NCI-H446 (cell line): ENCODE results near the gene SLC7A9.

Experiments
- DNase-seq, 2 experiments: peaks; one replicate each; lab custom pipeline; 2025; lab: John Stamatoyannopoulos, UW

Gene SLC7A9

DNA sequence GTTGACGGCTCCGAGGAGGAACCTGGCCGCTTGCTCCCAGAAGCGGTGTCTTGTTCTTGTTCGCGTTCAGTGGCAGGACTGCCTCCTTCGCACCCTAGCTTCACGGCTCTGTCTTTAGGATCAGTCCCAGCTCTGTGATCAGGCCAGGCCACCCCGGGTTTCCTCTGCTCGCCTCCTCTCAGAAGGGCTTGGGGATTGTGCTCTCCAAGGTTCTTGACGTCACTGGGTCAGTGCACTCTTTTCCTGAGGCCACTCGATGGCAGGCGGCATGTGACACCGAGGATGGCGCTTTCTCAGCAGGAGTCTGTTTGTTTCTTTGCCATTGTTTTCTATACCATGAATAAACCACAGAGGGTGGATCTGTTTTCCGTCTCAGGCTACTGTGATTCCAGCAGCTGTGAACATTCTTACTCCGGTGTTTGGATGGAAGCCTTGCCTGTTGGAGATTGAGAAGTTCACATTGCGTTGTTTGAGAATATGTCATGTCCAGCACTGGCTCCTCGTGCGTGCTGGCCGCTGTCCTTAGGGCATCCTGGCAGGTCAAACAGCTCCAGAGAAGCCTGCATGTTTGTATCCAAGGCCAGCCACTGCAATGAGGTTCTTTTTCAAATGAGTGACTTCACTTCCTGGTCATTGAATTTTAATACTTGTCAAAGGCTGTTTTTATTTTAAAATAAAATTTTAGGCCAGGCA, 44.5 kb downstream of the SLC7A9 start:
- no peak for DNase-seq

DNA sequence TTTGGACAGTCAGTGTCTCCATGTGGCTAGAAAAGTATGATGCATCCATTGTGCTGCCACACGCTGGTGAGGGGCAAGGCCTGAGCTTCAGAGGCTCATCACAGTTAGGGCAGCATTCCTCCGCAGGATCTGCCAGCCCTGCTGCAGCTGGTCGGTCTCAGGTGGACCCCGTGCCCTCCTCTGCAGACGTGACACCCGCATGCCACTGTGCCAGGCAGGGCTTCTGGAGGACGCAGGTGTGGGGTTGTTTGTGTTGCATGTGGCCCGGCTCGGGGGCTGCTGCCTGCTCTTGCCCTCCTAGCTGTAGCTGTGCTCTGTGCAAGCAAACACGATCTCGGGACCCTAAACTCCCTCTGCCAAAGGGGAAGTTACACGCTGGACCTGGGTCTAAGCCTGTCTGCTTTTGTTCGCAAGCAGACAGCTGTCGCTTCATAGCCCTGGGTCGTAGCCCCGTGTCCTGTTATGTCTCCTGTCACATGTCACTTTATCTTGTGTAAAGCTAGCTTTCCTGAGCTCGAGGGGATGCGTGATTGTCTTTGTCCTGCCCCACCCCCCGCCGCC, 45.3 kb downstream of the SLC7A9 start:
- DNase-seq = no peak

DNA sequence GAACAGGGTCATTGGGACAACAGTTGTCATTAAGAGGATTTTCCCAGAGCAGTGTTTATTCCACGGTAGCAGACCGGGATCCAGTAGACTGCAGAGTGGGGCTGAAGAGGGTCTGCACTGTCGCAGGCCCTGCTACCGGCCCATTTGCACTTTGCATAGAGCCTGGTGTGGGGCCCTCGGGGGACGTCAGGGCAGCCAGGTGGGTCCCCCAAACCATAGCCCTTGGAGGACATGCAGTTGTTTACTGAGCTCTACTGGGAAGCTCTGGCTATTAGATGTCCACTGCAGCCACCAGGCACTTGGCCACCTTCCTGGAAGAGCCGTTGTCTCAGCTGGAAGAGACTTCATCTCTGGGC, 45.8 kb downstream of the SLC7A9 start:
- DNase-seq = no peak

DNA sequence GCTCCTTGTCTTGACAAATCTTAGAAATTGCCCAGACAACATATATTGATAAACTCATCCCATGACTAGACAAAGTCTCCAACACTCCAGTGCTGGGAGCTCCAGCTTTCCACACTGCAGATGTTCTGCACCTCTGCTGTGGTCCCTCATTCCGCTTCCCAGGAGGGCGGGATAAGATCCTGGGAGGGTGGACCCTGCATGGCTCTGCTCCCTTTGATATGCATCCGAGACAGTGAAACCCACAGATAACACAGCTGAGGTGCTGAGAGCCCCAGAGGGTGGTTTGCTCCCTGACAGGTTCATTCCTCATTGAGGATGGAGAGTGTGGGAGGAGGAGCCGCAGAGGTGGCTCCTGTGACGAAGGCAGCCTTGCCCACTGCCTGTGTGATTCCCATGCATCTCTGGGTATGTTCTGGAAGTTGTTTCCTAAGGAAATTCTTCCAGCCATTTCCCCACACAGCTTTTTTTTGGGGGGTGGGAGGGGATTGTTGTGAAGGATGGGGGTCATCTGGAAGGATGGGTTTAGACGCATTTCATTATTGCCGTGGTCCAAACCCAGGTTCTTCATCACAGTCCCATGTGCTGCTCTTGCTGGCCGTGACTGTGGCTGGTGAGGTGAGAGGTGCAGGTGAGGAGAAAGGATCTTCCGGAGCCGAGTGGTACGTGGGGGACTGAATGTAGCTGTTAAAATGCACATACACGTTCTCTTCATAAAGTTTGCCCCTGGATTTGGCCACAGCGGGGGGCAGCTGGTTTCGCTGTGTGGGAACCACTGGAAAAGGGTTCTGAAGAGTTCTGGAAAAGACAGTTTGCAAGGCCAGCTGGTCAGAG, 46.4 kb downstream of the SLC7A9 start:
- no peak for DNase-seq

DNA sequence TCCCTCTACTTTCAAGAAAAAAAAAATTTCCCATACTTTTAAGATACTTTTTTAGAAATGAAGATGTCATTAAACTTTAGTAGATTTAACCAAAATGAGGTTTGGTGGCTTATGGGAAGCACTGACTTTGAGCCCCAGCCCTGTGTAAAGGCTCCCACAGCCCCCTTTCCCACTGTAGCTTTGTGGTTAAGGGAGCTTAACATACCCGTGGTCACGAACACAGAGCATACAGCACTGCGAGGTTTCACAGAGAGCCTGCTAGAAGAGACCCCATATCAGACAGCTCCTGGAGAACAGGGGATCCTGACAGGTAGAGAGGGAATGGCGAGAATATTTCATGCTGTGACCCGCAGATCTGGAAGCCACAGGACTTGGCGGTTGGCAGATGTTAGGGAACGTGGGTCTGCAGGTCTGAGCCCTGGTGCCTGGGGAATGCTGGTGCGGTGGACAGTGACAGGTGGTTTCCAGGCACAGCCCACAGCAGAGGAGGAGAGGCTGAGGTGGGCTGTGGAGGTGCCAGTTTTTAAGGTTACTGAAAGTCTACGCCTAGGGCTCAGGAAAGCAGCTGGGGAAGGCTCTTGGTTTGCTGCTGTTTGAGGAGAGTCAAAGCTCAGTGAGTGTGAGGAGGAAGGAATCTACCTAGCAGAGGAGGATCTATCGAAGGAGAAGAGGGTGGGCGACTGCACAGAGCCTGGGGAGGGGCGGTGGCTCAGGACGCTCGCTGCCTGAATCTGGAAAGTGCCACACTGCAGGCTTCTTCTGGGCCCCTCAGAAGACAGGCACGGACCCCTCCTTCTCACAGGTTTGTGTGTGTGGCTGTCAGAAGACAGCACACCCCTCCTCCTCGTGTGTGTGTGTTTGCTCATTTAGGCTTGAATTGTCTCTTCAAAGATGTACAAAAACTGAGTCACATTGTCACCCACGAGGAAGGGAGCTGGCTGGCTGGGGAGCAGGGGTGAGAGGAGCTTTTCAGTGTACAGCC, 49.9 kb downstream of the SLC7A9 start:
- DNase-seq = no peak

DNA sequence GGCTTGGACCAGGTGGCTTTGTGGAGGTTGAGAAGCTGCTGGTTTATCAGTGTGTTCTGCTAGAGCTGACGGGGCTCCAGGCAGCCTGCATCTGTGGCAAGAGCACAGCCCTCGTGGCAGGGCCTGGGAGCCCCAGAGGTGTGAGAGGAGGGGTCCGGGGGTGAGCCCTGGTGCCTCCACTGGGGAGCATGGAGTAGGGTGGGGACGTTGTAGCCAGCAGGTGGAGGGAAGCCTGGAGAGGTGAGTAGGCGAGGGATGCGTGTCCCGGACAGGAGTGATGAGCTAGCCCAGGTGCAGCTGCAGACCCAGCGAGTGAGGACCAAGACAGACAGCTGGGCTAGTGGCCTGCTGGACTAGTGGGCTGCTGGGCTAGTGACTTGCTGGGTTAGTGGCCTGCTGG, 51.0 kb downstream of the SLC7A9 start:
- no peak for DNase-seq

DNA sequence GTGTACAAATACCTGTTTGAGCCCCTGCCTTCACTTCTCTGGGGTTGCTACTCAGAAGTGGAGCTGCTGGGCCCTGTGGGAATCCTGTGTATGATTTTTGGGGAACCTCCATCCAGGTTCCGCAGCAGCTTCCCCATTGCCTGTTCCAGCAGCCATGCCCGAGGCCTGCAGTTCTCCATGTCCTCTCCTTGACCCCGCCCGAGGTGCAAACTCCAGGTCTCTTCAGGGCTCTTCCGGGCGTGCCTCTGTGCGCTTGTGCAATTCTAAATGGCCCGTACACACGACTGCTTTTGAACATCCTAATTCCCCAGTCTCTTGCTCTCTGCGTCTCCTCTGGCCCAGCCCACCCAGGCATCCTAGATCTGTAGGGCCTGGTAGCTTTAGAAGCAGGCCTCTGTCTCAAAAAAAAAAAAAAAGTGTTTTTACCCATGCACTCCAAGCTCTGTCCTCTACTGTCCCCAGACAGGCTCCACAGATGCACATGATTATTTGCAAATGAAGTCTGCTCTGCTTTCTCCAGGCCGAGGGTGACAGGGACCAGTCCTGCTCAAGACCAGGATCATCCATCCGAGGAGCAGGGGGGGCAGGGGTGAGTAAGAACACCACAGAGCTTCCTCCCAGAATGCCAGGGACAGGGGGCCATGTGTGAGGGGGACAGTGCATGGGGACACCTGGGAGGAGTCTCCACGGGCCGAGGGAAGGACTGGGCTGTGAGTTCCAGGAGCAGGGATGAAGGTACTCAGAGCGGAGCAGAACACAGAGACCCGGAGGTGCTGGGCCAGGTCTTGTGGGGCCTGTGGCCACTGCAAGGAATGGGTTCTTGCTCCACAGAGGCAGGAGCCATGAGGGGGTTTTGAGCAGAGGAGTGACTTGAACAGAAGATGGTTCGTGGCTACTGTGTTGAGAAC, 51.7 kb downstream of the SLC7A9 start:
- DNase-seq = no peak

DNA sequence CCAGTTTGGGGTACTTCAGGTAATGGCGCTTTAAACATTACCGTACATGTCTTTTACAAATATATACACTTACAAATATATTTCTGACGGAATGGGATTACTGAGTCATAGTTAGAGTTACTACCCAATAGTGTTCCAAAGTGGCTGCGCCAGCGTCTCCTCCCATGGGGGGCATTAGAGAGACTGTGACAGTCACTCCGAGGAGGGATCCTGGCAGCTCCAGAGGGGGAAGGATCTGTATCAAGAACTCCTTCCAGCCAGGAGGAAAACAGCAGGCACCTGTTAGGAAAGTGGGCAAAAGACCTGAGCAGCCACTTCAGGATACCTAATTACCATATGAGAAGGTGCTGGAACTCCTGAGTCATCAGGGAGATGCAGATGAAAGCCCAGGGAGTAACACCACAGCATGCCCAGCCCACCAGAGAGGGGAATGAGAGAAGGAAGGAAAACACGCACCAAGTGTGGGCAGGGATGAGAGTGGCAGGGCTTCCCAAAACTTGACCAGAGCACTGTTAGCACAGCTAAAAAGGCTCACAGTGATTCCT, 52.9 kb downstream of the SLC7A9 start:
- no peak for DNase-seq

DNA sequence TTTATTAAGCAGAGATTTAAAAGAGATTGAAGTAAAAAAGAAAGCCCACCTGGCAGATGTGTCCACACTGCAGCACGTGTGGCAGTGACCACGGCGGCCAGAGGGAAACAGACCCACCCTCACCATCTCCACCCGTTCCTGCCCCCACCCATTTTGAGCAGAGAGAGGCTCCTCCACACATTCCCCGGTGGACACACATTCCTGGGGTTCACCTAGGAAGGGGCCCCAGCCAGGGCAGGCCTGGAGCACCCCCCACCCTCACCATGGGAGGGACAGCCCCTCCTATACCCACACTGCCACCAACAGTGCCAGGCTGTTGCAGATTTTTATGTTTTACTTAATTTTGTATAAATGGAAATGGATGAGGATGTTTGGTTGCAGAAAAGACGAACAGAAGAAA, 54.9 kb downstream of the SLC7A9 start:
- DNase-seq = no peak

DNA sequence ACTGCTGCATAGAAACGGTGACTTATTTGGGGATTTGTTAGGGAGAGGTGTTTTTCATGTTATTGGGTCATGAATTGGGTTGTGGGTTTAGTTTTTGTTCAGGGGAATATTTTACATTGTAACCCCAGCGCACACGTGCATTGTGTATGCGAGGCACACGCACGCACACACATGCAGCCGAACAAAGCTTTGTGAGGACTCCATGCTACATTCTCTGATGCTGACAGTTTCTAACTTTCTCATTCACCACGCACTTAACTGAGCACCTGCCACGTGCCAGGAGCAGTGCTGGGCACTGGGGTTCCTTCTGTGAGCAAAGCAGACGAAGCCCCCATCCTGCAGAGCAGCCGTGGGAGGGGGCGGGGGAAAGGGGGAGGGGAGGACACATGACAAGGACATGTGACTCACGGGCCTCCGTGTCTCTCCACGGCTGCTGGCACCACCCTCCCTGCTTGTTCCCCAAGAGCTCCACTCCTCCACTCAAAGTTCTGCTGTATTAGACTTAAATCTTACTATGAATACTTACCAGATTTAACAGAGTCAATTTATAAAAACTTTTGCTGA, 55.6 kb downstream of the SLC7A9 start:
- no peak for DNase-seq

DNA sequence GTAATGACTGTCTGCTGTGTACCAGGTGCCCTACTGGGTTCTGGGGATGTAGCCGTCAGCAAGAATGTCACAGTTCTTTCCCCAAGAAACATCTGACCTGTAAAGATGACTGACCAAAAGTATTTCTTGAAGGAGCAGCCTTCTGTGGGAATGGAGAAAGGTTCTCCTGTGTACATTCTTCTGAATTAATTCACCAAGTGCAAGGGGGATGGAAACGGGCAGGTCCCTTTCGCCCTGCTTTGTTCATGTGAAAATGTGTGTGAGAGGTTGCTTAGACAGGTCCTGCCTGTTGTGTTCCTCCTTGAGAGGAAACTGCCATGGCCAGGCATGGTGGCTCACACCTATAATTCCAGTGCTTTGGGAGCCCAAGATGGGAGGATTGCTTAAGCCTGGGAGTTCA, 57.0 kb downstream of the SLC7A9 start:
- DNase-seq = no peak

DNA sequence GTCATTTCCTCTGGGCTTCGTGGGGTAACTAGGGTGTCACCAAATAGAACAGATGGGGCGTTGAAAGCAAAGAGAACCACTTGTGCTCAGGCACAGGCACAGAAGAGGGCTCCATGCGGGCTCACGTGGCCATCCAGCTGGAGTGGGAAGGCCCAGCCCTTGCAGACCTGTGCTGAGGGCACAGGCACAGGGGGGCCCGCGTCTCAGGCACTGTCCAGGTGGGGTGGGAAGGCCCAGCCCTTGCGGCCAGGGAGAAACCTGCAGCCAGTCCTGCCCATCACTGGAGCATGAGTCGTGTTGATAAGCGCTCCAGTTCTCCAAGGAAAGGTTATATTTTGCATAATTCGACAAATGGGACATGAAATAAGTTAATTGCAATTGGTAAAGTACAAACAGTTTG, 57.5 kb downstream of the SLC7A9 start:
- DNase-seq = no peak

DNA sequence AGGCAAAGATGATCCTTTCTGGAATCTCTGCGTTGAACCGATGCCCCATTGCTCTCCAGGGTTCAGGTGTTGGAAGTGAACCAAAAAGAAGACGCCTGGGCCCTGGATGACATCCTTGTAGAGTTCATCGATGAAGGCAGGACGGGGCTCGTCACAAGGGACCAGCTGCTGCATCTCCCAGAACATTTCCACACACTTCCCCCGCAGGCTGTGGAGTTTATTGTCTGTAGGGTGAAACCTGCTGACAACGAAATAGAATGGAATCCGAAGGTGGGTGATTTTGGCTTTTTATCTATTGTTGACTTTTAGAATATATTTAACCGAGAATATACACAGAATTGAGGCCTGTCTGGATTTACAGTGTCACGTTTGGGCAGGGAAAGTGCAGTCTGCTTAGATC, 58.4 kb downstream of the SLC7A9 start:
- DNase-seq = no peak

DNA sequence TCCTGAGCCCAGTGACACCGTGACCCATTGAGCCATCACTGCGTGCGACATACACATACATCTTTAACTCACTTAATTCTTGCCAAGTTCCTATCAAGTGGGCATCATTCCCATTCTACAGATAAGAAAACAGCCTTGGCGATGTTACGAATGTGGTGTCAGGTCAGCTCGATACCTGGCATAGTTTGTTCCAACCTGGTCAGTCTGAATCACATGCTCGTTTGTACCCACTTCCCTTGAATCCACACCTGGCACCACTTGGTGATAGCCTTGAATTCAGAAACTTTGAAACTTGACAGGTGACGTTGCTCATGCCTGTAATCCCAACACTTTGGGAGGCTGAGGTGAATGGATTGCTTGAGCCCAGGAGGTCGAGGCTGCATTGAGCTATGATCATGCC, 59.1 kb downstream of the SLC7A9 start:
- DNase-seq = no peak

DNA sequence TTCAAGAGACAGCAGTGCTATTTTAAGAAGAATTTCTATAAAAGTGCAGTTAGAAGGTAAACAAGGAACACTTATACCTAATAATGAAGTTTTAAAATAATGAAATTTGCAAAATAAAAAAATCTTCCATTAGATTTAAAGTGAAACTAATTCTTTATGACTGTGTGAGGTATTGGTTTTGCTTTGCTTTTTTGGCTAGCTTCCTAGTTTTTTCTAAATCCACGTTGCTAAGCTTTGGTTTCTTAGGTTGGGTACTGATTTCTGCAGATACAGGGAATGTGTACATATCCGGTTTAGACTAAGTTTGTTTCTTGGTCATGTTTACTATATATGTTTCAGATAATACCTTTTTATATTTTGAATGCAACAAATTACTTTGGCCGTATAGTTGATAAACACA, 59.8 kb downstream of the SLC7A9 start:
- no peak for DNase-seq

DNA sequence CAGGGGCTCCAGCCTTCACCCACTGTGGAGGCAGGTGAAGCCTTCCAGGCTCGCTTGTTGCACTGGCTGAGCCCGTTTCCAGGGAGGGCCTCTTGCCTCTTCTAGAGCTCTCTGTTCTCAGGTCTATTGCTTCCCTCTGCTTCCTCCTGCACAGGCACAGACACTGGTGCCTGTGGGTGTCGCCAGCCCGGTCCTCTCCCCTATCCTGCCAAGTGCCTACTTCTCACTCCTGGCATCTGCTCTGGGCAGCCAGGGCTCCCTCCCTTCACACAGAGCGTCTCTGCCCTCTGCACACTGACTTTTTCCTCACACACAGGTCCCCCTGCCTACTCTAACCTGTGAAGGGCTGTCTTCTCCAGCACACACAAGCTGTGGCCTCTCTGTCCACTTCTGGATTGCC, 60.3 kb downstream of the SLC7A9 start:
- no peak for DNase-seq

DNA sequence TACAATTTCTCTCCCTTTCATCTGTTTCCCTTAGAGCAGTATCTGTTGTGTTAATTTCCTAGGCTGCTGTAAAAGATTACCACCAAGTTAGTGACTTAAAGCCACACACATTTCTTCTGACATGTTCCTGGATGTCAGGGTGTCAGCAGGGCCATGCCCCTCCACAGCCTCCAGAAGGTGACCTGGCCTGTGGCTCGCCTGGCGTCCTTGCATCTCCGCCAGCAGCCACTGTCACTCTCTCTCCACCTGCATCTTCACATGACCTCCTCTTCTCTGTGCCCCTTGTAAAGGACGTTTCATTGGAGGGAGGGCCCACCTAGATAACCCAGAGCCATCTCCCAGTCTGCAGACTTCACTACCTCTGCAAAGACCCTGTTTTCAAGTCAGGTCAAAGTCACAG, 61.3 kb downstream of the SLC7A9 start:
- DNase-seq = no peak

DNA sequence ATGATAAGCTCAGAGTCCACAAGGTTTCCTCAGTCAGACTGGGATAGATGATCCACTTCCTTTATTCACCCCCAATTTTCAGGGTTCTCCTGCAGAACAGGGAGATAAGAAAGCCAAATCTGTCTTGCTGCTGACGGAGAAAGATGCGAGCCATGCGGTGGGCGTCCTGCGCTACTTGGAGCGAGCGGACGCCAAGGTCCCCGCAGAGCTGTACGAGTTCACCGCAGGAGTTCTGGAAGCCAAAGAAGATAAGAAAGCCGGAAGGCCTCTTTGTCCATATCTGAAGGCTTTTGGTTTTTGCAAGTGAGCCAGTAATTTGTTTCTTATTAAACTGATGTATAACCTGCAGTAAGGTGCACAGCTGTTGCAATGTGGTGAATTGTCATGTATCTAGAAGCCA, 66.7 kb downstream of the SLC7A9 start:
- DNase-seq = no peak

DNA sequence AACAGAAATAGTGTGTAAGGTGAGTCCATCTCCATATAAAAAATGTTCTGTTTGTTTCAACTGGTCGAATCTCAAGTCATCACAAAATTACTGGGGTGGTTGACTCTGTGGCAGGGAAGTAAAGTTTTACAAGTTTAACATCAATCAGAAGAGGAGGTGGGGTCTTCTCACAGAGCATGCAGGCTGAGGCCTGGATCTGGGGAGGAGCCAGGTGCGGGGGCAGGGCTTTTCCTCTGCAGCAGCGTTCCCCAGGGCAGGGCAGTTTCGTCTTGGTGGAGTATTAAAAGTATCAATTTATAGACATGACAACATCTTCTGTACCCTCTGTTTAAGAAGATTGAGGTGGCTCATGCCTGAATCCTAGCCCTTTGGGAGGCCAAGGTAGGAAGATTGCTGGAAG, 68.8 kb downstream of the SLC7A9 start:
- no peak for DNase-seq

DNA sequence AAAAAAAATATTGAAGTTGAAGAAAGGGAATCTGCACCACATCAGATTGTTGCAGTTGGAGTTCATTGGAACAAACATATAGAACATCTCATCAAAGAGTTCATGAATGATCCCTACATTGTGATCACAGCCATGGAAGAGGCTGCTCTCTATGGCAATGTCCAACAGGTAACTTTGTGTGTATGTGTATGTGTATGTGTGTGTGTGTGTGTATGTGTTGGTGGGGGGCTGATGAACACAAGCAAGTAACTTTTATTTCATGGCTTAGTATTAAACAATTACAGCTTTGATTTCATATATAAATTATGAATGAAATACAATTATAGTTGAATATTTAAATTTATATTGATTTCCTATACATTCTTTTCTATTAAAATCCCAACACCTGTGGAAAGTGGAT, 69.4 kb downstream of the SLC7A9 start:
- DNase-seq = no peak

DNA sequence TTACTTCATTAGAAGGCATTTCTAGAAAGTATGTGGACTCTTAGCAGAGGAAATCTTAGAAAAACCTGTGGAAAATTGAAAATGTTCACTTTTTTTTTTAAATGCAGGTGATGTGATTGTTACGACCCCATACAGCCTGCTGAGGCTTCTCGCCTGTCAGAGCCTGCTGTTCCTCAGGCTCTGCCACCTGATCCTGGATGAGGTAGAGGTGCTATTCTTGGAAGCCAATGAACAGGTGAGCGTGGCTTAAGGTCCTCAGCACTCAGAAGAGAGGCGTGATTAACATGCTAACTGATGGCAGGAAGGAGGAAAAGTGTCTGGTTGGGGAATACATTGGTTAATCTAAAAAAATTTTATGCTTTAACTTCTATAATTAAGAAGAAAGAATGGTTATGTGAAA, 71.4 kb downstream of the SLC7A9 start:
- no peak for DNase-seq
